ENCODE data around the gene SMYD3.

Gene SMYD3

DNA sequence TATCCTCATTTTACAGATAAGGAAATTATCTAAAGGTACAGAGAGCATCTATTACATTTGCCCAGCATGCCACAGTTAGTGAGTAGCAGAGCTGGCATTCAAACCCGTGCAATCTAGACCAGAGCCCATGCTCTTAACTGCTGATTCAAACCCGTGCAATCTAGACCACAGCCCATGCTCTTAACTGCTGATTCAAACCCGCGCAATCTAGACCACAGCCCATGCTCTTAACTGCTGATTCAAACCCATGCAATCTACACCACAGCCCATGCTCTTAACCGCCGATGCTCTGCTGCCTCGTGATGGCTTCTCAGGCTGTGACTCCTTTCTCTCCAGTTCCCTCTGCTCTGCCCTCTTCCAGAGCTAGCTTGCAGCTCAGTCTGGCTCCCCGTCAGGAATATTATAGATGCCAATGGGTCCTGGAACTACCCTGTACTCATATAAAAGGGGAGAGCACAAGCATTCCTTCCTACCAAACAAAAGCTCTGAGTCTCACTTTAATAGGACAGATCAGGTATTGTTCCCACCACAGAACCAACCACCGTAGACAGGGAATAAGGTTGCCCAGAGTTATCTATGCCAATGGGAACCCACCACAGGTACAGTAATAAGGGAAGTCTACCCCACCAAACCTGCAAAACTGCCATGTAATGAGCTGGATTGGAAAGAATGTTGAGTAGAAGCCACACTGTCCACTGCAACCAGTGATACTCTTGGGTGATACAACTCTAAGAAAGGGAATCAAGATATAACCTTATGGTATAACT, 78.4 kb downstream of the SMYD3 start:
- intact Hi-C loops (cut with micrococcal nuclease): no loop called here
- Mint-ChIP-seq H3K4me3 (no peak overlapping the region), H3K36me3 (ENCODE audit: low read depth) (no peaks in the 10 kb centered on the region), H3K4me1 (ENCODE audit: low read depth) (peaks cover 6% of the 10 kb centered on the region), H3K27me3 (no peaks in the 10 kb centered on the region), H3K9me3 (no peaks in the 10 kb centered on the region), H3K27ac (no peak overlapping the region)

DNA sequence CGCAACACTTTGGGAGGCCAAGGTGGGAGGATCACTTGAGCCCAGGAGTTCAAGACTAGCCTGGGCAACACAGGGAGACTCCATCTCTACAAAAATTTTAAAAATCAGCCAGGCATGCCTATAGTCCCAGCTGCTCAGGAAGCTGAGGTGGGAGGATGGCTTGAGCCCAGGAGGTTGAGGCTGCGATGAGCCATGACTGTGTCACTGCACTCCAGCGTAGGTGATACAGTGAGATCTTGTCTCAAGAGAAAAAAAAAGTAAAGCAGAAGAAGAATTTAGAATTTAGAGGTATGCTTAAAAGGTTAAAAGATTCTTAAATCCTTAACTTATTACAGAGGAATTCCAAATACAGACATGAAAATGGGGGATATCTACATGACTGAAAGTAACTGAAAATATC, 79.5 kb downstream of the SMYD3 start:
- Mint-ChIP-seq H3K4me3 (no peak overlapping the region), H3K9me3 (no peaks in the 10 kb centered on the region), H3K27ac (no peak overlapping the region), H3K4me1 (ENCODE audit: low read depth) (peaks cover 6% of the 10 kb centered on the region), H3K27me3 (no peaks in the 10 kb centered on the region), H3K36me3 (ENCODE audit: low read depth) (no peaks in the 10 kb centered on the region)
- intact Hi-C loops (cut with micrococcal nuclease): no loop called here

- no peaks in the 10 kb centered on the region for H3K9me3 Mint-ChIP-seq
- no peak overlapping the region for H3K27ac Mint-ChIP-seq
- intact Hi-C loops (cut with micrococcal nuclease): no loop called here
- H3K27me3 Mint-ChIP-seq: no peaks in the 10 kb centered on the region
- no peaks in the 10 kb centered on the region for H3K36me3 Mint-ChIP-seq (ENCODE audit: low read depth)
- peaks cover 6% of the 10 kb centered on the region for H3K4me1 Mint-ChIP-seq (ENCODE audit: low read depth)
- no peak overlapping the region for H3K4me3 Mint-ChIP-seq
These were observed 81.2 kb downstream of the SMYD3 start for GRCh38 chr1:246425895-246426294.

DNA sequence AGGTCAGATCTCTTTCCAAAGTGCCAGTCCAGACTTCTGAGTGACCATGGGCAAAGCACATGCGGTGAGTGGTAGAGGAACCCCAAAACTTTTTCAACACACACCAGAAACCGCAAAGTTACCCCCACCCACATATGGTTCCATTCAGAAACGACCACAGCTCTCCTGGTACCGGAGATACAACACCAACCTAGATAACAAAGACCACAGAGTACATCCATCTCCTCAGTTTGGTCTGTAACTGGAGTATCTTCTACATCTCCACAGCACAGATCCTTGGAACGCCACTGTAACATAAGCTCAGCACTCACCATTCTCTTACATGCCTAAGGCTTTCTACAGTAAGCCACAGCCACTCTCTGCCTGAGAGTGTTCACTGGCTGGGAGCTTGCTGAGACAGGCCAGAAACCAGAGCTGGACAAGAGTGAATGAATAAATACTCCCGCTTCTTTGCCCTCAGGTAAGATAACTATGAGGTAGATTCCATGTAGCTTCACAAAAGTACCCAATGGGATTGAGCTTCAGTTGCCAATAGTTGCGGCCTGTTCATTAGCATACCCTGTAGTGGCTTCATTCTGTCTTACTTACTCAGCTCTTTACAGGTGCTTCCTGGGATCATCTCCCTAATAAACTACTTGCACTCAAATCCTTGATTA, 81.8 kb downstream of the SMYD3 start:
- intact Hi-C loops (cut with micrococcal nuclease): no loop called here
- no peak overlapping the region for H3K4me3 Mint-ChIP-seq
- no peak overlapping the region for H3K27ac Mint-ChIP-seq
- no peaks in the 10 kb centered on the region for H3K9me3 Mint-ChIP-seq
- H3K27me3 Mint-ChIP-seq: no peaks in the 10 kb centered on the region
- H3K4me1 Mint-ChIP-seq (ENCODE audit: low read depth): no peaks in the 10 kb centered on the region
- H3K36me3 Mint-ChIP-seq (ENCODE audit: low read depth): no peaks in the 10 kb centered on the region

- peaks cover 14% of the 10 kb centered on the region for H3K9me3 Mint-ChIP-seq
- no peak overlapping the region for H3K4me3 Mint-ChIP-seq
- H3K4me1 Mint-ChIP-seq (ENCODE audit: low read depth): peaks cover 7% of the 10 kb centered on the region
- intact Hi-C loops (cut with micrococcal nuclease): no loop called here
- H3K27me3 Mint-ChIP-seq: no peaks in the 10 kb centered on the region
- no peaks in the 10 kb centered on the region for H3K36me3 Mint-ChIP-seq (ENCODE audit: low read depth)
- no peak overlapping the region for H3K27ac Mint-ChIP-seq
These were observed 86.8 kb downstream of the SMYD3 start for GRCh38 chr1:246420300-246420699.

GRCh38 chr1:246418565-246419312, 88.3 kb downstream of the SMYD3 start:
- Mint-ChIP-seq H3K4me3 (no peak overlapping the region), H3K36me3 (ENCODE audit: low read depth) (no peaks in the 10 kb centered on the region), H3K4me1 (ENCODE audit: low read depth) (peaks cover 7% of the 10 kb centered on the region), H3K27me3 (no peaks in the 10 kb centered on the region), H3K9me3 (peaks cover 14% of the 10 kb centered on the region), H3K27ac (no peak overlapping the region)
- intact Hi-C loops (cut with micrococcal nuclease): no loop called here

DNA sequence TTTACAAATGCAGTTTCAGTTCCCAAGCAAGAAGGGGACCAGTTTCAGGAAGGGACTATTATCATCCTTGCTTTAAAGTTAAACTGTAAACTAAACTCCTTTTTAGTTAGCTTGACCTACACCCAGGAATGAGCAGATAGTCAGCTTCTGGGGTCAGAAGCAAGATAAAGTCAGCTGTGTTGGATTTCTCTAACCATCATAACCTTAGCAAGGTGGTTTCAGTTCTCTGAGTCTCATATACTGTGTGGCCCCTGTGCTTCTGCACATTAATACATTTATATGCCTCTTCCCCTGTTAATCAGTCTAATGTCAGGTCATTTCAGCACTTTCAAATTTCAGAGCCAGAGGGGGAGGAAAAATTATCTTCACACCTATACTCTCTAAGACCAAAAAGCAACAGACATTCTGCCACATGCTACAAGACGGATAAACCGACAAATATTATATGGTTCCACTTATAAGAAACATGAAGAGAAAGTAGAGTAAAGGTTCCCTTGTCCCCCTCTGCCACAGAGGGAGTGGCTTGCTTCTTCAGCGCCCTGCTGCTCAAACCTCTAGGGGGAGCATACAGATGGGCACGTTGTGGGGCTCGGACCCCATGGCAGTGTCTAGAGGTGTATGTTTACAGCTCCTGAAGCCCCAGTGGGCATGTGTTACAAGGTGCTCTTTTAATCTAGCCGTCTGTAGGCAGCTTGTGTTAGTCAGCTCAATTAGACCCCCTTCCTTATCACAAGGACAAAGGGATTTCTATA, 89.1 kb downstream of the SMYD3 start:
- no peak overlapping the region for H3K27ac Mint-ChIP-seq
- H3K4me1 Mint-ChIP-seq (ENCODE audit: low read depth): peaks cover 7% of the 10 kb centered on the region
- H3K4me3 Mint-ChIP-seq: no peak overlapping the region
- H3K36me3 Mint-ChIP-seq (ENCODE audit: low read depth): no peaks in the 10 kb centered on the region
- H3K27me3 Mint-ChIP-seq: no peaks in the 10 kb centered on the region
- intact Hi-C loops (cut with micrococcal nuclease): no loop called here
- H3K9me3 Mint-ChIP-seq: peaks cover 14% of the 10 kb centered on the region

DNA sequence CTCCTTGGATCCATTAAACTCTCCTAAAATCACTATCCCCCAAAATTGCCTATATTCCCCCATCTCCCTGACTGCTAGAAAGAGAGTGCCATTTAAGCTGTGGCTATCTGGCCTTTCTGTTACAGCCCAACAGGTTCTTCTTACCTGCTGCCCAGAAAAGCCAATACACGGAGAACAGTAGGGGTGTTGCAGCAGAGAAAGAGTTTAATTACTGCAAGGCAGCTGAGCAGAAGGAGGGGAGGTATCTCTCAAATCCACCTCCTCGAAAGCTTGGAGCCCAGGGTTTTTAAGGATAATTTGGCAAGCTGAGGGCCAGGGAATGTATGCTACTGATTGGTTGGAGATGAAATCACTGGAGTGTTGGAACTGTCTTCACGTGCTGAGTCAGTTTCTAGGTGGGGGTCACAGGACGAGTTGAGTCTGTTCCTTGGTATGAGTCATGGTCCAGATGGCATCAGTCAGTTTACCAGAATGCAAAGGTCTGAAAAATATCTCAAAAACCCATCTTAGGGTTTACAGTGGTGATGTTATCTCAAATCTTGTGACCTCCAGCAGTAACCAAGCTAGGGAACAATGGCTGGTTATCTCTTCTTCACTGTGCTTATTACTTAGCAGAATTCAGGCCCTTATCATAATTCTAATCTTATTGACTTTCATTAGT, 89.8 kb downstream of the SMYD3 start:
- no peak overlapping the region for H3K4me3 Mint-ChIP-seq
- no peaks in the 10 kb centered on the region for H3K36me3 Mint-ChIP-seq (ENCODE audit: low read depth)
- intact Hi-C loops (cut with micrococcal nuclease): no loop called here

DNA sequence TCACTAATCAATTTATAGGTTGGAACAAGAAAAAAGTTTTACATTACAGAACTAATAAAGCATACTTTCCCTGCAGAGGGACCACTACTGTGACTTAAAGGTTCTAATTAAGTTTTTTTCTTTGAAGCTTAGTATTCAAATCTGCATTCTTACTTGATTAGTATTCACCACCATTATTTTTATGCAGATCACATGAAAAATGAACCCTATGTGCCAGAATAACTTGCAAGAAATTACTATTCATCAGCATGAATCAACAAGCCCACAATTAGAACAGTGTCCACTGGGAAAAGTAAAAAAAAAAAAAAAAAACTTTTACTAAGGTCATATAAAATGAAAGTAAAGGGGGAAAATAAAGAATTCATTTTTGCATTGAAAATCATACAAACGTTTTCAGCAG, 90.8 kb downstream of the SMYD3 start:
- H3K4me3 Mint-ChIP-seq: no peak overlapping the region
- peaks cover 22% of the 10 kb centered on the region for H3K9me3 Mint-ChIP-seq
- peaks cover 7% of the 10 kb centered on the region for H3K4me1 Mint-ChIP-seq (ENCODE audit: low read depth)
- H3K27me3 Mint-ChIP-seq: no peaks in the 10 kb centered on the region
- no peak overlapping the region for H3K27ac Mint-ChIP-seq
- intact Hi-C loops (cut with micrococcal nuclease): no loop called here
- no peaks in the 10 kb centered on the region for H3K36me3 Mint-ChIP-seq (ENCODE audit: low read depth)

More for the DNA sequence above, 89.8 kb downstream of the SMYD3 start:
- Mint-ChIP-seq H3K27ac (no peak overlapping the region), H3K4me1 (ENCODE audit: low read depth) (peaks cover 7% of the 10 kb centered on the region), H3K27me3 (no peaks in the 10 kb centered on the region), H3K9me3 (peaks cover 15% of the 10 kb centered on the region)

GRCh38 chr1:246415028-246415427, 92.1 kb downstream of the SMYD3 start:
- Mint-ChIP-seq H3K9me3 (peaks cover 22% of the 10 kb centered on the region), H3K4me1 (ENCODE audit: low read depth) (peaks cover 7% of the 10 kb centered on the region), H3K27me3 (no peaks in the 10 kb centered on the region), H3K4me3 (no peak overlapping the region), H3K36me3 (ENCODE audit: low read depth) (no peaks in the 10 kb centered on the region), H3K27ac (no peak overlapping the region)
- intact Hi-C loops (cut with micrococcal nuclease): no loop called here

DNA sequence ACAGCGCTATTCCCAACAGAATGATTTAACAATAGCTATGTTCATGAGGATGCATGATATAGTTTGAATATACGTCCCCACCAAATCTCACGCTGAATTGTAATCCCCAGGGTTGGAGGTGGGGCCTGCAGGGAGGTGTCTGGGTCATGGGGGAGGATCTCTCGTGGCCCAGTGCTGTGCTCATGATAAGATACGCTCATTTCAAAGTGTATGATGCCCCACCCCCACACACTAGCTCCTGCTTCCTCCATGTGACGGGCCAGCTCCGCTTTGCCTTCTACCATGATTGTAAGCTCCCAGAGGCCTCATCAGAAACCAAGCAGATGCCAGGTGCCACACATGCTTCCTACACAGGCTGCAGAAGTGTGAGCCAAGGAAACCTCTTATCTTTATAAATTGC, 93.6 kb downstream of the SMYD3 start:
- H3K27me3 Mint-ChIP-seq: no peaks in the 10 kb centered on the region
- H3K4me3 Mint-ChIP-seq: no peak overlapping the region
- H3K27ac Mint-ChIP-seq: no peak overlapping the region
- H3K36me3 Mint-ChIP-seq (ENCODE audit: low read depth): no peaks in the 10 kb centered on the region
- H3K9me3 Mint-ChIP-seq: peaks cover 8% of the 10 kb centered on the region
- peaks cover 7% of the 10 kb centered on the region for H3K4me1 Mint-ChIP-seq (ENCODE audit: low read depth)
- intact Hi-C loops (cut with micrococcal nuclease): no loop called here

DNA sequence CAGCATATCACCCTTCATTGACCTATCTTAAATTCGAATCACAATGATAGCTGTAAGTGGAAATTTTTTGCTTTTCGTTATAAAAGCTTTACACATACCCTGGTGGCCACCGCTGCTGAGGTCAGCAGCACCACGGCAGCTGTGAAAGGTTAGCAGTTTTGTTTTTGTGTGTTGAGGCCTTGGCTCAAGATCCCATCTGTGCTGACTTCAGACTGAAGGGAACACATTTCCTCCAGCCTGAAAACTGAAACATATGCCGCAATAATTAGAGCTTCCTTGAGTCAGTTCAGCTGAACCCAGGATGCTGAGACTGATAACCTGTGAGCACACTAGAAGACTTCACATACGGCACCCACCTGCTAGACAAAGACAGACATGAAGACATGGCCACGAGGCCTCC, 103.0 kb downstream of the SMYD3 start:
- Mint-ChIP-seq H3K36me3 (ENCODE audit: low read depth) (no peaks in the 10 kb centered on the region), H3K27ac (no peak overlapping the region), H3K9me3 (no peaks in the 10 kb centered on the region), H3K4me1 (ENCODE audit: low read depth) (no peaks in the 10 kb centered on the region), H3K27me3 (no peaks in the 10 kb centered on the region), H3K4me3 (no peak overlapping the region)
- intact Hi-C loops (cut with micrococcal nuclease): no loop called here

DNA sequence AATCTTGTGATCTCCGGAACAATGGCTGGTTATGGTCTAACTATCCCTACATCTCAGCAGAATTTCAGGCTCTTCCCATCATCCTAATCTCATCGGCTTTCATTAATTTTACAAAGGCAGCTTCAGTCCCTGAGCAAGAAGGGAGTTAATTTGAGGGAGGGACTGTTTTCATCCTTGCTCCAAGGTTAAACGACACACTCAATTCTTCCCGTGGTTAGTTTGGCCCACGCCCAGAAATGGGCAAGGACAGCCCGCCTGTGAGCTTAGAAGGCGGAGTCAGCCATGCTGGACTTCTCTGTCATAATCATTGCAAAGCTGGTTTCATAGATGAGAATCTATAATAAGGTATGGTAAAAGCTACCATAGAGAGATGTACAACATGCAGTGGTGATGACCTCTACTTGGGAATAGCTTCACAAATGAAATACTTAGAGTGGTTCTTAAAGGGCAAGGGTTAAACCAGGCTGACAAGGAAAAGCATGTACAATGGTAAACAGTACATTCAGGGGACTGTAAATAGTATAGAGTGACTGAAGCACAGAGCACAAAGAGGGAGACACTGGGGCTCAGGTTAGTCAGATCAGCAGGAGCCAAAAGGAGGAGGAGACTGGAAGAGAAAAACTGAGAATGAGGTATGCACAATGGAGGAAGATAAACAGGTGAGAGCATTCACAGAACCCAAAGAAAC, 108.8 kb downstream of the SMYD3 start:
- no peaks in the 10 kb centered on the region for H3K9me3 Mint-ChIP-seq
- no peaks in the 10 kb centered on the region for H3K36me3 Mint-ChIP-seq (ENCODE audit: low read depth)
- no peaks in the 10 kb centered on the region for H3K27me3 Mint-ChIP-seq
- intact Hi-C loops (cut with micrococcal nuclease): no loop called here
- H3K4me1 Mint-ChIP-seq (ENCODE audit: low read depth): peaks cover 6% of the 10 kb centered on the region
- no peak overlapping the region for H3K4me3 Mint-ChIP-seq
- no peak overlapping the region for H3K27ac Mint-ChIP-seq

Measured in dendritic cell treated with granulocyte-macrophage colony-stimulating factor and Interleukin-4, amounts not matched to agents 40 ng/mL and 50 ng/mL, for 4 days (primary cell).